ENCODE data around the gene RILPL1. TPM values are rescaled to one million over a fixed set of nuclear protein-coding genes. Genes with fewer than 3 reads are reported as not detected.

Gene RILPL1
- total and polyA plus RNA-seq, 12 donors = 12.9 to 42.9 (median 20.6) TPM

GRCh38 chr12:123523518-123523917 is 10.0 kb downstream of the RILPL1 start:
- TF ChIP-seq POLR2A (IDR thresholded peaks at IDR 0.05) (no peak), CTCF (IDR thresholded peaks at IDR 0.05) (no peak)
- H3K9me3 ChIP-seq (replicated peaks in 1 of 3) = no peaks in the 10 kb centered on the region
- peaks cover 0 to 11% of the 10 kb centered on the region in 2 donors for H3K4me1 ChIP-seq (replicated peaks in 1 of 2)
- H3K27ac ChIP-seq = no peak overlapping the region
- WGBS, 4 donors = 50 to 94% (median 90%) methylated on average over 2 to 10 of the region's 10 CpGs
- H3K36me3 ChIP-seq (replicated peaks in 1 of 2) = peaks cover 0 to 31% of the 10 kb centered on the region in 2 donors
- H3K27me3 ChIP-seq = no peaks in the 10 kb centered on the region
- no peak overlapping the region for H3K4me3 ChIP-seq
- DNase-seq = no peak
- intact Hi-C loops (cut with DNase I) = no loop called here

- Histone ChIP-seq H3K27me3 (no peaks in the 10 kb centered on the region), H3K36me3 (replicated peaks in 1 of 2) (peaks cover 0 to 43% of the 10 kb centered on the region in 2 donors)
- intact Hi-C loops (cut with DNase I) = no loop called here
These were observed 11.4 kb downstream of the RILPL1 start for GRCh38 chr12:123522164-123522563.

DNA sequence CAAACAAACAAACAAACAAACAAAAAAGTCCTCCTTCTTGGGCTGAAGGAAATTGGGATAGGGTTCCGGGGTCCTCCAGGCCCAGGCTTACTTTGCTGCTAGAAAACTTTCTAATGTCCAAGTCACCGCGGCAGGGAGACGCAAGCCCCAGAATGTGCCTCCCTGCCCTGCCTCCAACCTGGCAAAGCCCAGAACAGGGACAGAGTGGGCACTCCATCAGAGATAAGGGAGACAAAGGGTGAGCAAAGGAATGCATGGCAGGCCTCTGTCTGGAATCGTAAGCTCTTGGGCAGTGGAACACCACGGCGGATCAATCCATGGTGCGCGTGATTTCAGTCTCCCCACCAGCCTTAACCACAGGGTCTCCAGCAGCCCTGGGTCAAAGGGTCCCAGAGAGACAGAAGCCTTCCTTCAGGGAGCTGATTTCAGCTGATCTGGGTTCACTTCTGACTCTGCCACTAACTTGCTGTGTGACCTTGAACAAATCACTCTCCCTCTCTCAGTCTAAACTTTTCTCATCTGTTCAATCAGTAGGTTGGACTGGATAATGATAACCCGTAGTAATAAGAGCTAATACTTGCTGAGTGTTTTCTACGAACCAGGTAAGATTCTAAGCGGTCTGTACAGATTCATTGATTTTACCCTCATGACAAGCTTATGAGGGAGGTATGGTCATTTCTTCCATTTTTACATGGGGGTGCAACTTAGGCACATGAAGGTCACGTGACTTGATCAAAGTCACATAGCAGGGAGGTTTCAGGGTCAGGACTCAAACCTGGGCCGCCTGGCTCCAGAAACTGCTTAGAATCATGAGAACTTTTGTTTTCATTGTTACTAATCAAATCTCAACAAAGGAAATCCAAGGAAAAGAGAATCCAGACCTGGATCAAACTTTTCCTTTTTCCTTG is 12.7 kb downstream of the RILPL1 start:
- H3K27ac ChIP-seq = peak overlapping the region in 1 of 5 donors; percentile 16
- no peak for TF ChIP-seq POLR2A (IDR thresholded peaks at IDR 0.05)
- TF ChIP-seq CTCF (IDR thresholded peaks at IDR 0.05) = no peak
- no peaks in the 10 kb centered on the region for H3K27me3 ChIP-seq
- 89 to 95% (median 93%) methylated on average over 14 of the region's 14 CpGs for WGBS, 4 donors
- intact Hi-C loops (cut with DNase I) = no loop called here
- no peaks in the 10 kb centered on the region for H3K9me3 ChIP-seq (replicated peaks in 1 of 3)
- H3K36me3 ChIP-seq (replicated peaks in 1 of 2) = peaks cover 0 to 52% of the 10 kb centered on the region in 2 donors
- DNase-seq = no peak
- no peak overlapping the region for H3K4me3 ChIP-seq
- peaks cover 0 to 11% of the 10 kb centered on the region in 2 donors for H3K4me1 ChIP-seq (replicated peaks in 1 of 2)

More at GRCh38 chr12:123522164-123522563, 11.4 kb downstream of the RILPL1 start:
- H3K4me3 ChIP-seq = no peak overlapping the region
- no peak overlapping the region for H3K27ac ChIP-seq
- no peak for TF ChIP-seq CTCF (IDR thresholded peaks at IDR 0.05)
- H3K4me1 ChIP-seq (replicated peaks in 1 of 2) = peaks cover 0 to 11% of the 10 kb centered on the region in 2 donors
- DNase-seq = no peak
- no peaks in the 10 kb centered on the region for H3K9me3 ChIP-seq (replicated peaks in 1 of 3)
- WGBS, 4 donors = 88 to 97% (median 93%) methylated on average over 6 to 7 of the region's 7 CpGs

- peak in 6 of 7 donors; percentile 51 to 81 (median 64) for DNase-seq
- no peak for TF ChIP-seq POLR2A (IDR thresholded peaks at IDR 0.05)
- TF ChIP-seq CTCF (IDR thresholded peaks at IDR 0.05) = no peak
- peaks cover 0 to 11% of the 10 kb centered on the region in 2 donors for H3K4me1 ChIP-seq (replicated peaks in 1 of 2)
- peaks cover 0 to 52% of the 10 kb centered on the region in 2 donors for H3K36me3 ChIP-seq (replicated peaks in 1 of 2)
- whole genome bisulfite sequencing, 4 donors = 63 to 76% (median 70%) methylated on average over 6 to 24 of the region's 24 CpGs
- no peak overlapping the region for H3K4me3 ChIP-seq
- H3K27ac ChIP-seq = peak overlapping the region in 2 of 5 donors; percentile 67 to 78
- intact Hi-C loops (cut with DNase I) = no loop called here
- no peaks in the 10 kb centered on the region for H3K27me3 ChIP-seq
- no peaks in the 10 kb centered on the region for H3K9me3 ChIP-seq (replicated peaks in 1 of 3)
These were observed 14.1 kb downstream of the RILPL1 start for GRCh38 chr12:123519141-123520001.
